Coronary artery (tissue), 2 donors: ENCODE measurements around the gene FRMD6.

ENCODE experiments used
- DNase-seq: peaks from one replicate; pipeline ENCODE4 v3.0.0-alpha.2; 2017; ENCODE audit warnings: low spot score
- H3K27ac ChIP-seq, 2 donors: fragments of 200-600 bp; sonication (generic); one replicate each; pipeline ENCODE4 v1.5.1; 2016 to 2019
- H3K4me3 ChIP-seq: fragments of 200-600 bp; sonication (generic); 2 replicates; pipeline ENCODE4 v1.5.1; 2016; ENCODE audit warnings: mild to moderate bottlenecking, moderate library complexity
- CTCF ChIP-seq: fragments of 200-600 bp; sonication (generic); IDR thresholded peaks from one replicate; pipeline ENCODE4 v1.5.1; 2019; ENCODE audit warnings: antibody characterized with exemption

Gene FRMD6

GRCh38 chr14:51715250-51715649 lies 63.5 kb downstream of the FRMD6 start:
- no peak for TF ChIP-seq CTCF
- DNase-seq: no peak
- no peak overlapping the region for H3K4me3 ChIP-seq
- H3K27ac ChIP-seq: no peak overlapping the region

- H3K27ac ChIP-seq: no peak overlapping the region
- TF ChIP-seq CTCF: no peak
- no peak for DNase-seq
- H3K4me3 ChIP-seq: no peak overlapping the region
Observed at GRCh38 chr14:51715742-51716141, 64.0 kb downstream of the FRMD6 start.

GRCh38 chr14:51716610-51717009 lies 64.9 kb downstream of the FRMD6 start:
- TF ChIP-seq CTCF: no peak
- Histone ChIP-seq H3K4me3 (no peak overlapping the region), H3K27ac (no peak overlapping the region)
- DNase-seq: no peak

GRCh38 chr14:51717766-51718165 lies 66.1 kb downstream of the FRMD6 start:
- Histone ChIP-seq H3K27ac (no peak overlapping the region), H3K4me3 (no peak overlapping the region)
- TF ChIP-seq CTCF: no peak
- DNase-seq: no peak

- TF ChIP-seq CTCF: no peak
- no peak for DNase-seq
- no peak overlapping the region for H3K4me3 ChIP-seq
- H3K27ac ChIP-seq: no peak overlapping the region
Observed at GRCh38 chr14:51719955-51720354, 68.2 kb downstream of the FRMD6 start.

GRCh38 chr14:51723990-51724389 lies 72.3 kb downstream of the FRMD6 start:
- TF ChIP-seq CTCF: no peak
- Histone ChIP-seq H3K4me3 (no peak overlapping the region), H3K27ac (no peak overlapping the region)
- no peak for DNase-seq

- Histone ChIP-seq H3K27ac (no peak overlapping the region), H3K4me3 (no peak overlapping the region)
- no peak for DNase-seq
- no peak for TF ChIP-seq CTCF
Observed at GRCh38 chr14:51724650-51725049, 72.9 kb downstream of the FRMD6 start.
